Neural crest cell (in vitro differentiated cells): ENCODE data around the gene ZNF438. TPM values are rescaled to one million over a fixed set of nuclear protein-coding genes. Genes with fewer than 3 reads are reported as not detected.

Experiments used
- DNase-seq: peaks from one replicate; pipeline ENCODE4 v3.0.0; 2021; ENCODE audit warnings: low read depth, mixed read lengths, low spot score
- H3K27ac Mint-ChIP-seq: one replicate; pipeline ENCODE4 v1.8.0; 2021; ENCODE audit warnings: mild to moderate bottlenecking, mixed read lengths; ENCODE audit not compliant: unreplicated experiment
- H3K27me3 Mint-ChIP-seq: 2 replicates; pipeline ENCODE4 v1.8.0; 2021; ENCODE audit warnings: low read depth, mild to moderate bottlenecking, mixed read lengths
- H3K36me3 Mint-ChIP-seq: 2 replicates; pipeline ENCODE4 v1.8.0; 2021; ENCODE audit warnings: low read depth, mild to moderate bottlenecking, mixed read lengths
- H3K4me1 Mint-ChIP-seq: 2 replicates; pipeline ENCODE4 v1.8.0; 2021; ENCODE audit warnings: mixed read lengths
- H3K4me3 Mint-ChIP-seq: one replicate; pipeline ENCODE4 v1.8.0; 2021; ENCODE audit warnings: mild to moderate bottlenecking, mixed read lengths
- H3K9me3 Mint-ChIP-seq: 2 replicates; pipeline ENCODE4 v1.8.0; 2021; ENCODE audit warnings: mixed read lengths
- CTCF ChIP-seq: fragments of 200-600 bp; sonication (generic); conservative IDR thresholded peaks from 2 replicates; pipeline ENCODE4 v1.5.0; 2021; ENCODE audit warnings: antibody characterized with exemption, mild to moderate bottlenecking
- total RNA-seq: library from RNA; stranded (reverse); gene quantifications from 2 replicates; pipeline ENCODE4 v1.2.1, GENCODE V29; 2021

The ZNF438 gene
- total RNA-seq, 1 donor from 2014 or later, result 3.5 TPM

DNA sequence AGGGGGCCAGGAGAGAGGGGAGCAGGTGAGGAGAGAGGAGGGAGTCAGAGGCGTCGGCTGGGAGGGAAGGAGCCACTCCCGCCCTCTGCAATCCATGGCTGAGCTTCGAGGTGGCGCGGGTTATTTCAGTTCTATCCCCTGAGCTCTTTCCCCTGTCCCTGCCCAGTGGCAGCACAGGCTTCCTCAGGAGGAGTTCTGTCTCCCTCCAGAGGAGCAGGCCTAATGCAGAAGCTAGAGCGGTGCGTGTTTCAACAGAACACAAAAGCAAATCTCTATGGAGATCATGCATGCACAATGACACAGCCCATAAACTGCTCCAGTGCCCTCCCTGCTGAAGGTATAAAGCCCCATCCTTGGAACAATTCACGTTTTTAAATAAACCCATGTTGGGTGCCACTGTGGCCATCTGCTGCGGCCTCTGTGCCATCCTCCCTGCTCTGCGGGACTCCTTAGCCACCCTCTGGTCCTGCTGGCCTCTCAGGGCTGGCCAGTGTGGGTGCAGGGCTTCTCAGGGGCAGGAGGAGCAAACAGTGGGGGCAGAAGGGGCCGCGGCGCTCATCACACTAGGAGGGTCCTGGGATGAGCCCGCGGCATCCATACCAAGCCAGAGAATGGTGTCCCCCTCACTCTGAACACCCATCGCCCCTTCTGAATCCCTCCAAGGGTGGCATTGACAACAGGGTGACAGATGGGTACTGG lies 209.5 kb downstream of the ZNF438 start:
- Mint-ChIP-seq H3K27me3 (no peaks in the 10 kb centered on the region), H3K36me3 (no peaks in the 10 kb centered on the region), H3K4me1 (no peaks in the 10 kb centered on the region), H3K9me3 (no peaks in the 10 kb centered on the region), H3K27ac (peak overlapping the region; percentile 27), H3K4me3 (no peak overlapping the region)
- no peak for TF ChIP-seq CTCF
- DNase-seq, result no peak

- Mint-ChIP-seq H3K27ac (no peak overlapping the region), H3K4me1 (no peaks in the 10 kb centered on the region), H3K36me3 (no peaks in the 10 kb centered on the region), H3K27me3 (no peaks in the 10 kb centered on the region), H3K9me3 (no peaks in the 10 kb centered on the region), H3K4me3 (no peak overlapping the region)
- DNase-seq, result no peak
- TF ChIP-seq CTCF, result no peak
Measured at GRCh38 chr10:30821261-30821993, 210.2 kb downstream of the ZNF438 start.

DNA sequence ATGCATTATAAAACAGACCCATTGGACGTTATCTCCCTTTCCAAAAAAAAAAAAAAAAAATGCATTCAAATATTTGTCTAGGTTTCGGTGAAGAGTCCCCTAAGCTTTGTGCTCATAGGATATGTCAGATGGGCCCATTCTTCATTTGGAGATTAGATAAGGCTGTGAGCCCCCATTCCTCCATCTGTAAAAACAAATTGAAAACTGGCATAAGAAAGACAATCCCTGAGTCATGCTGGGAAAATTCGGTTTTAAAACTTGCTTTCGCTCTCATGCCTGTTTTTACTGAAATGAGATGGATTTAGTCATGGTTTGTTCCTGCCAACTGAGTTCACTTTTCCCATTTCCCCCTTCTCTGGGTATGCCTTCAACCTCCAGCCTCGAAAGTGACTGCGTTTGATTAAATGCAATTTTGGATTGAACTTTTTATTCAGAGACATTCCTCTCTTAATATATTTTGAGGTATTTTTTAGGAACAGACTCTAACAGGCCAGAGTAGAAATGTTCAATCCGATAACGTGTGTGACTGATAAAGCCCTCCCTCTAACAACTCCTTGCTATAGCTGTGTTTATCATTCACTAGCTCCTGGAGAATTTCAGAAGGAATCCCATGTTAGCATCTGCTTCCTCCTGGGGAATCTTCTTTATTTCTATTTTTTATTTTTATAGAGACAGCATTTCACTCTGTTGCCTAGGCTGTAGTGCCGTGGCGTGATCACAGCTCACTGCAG lies 211.2 kb downstream of the ZNF438 start:
- Mint-ChIP-seq H3K4me3 (no peak overlapping the region), H3K9me3 (no peaks in the 10 kb centered on the region), H3K27ac (no peak overlapping the region), H3K4me1 (no peaks in the 10 kb centered on the region), H3K27me3 (no peaks in the 10 kb centered on the region), H3K36me3 (no peaks in the 10 kb centered on the region)
- no peak for DNase-seq
- no peak for TF ChIP-seq CTCF

- Mint-ChIP-seq H3K4me3 (no peak overlapping the region), H3K27ac (no peak overlapping the region), H3K4me1 (no peaks in the 10 kb centered on the region), H3K27me3 (no peaks in the 10 kb centered on the region), H3K9me3 (no peaks in the 10 kb centered on the region), H3K36me3 (no peaks in the 10 kb centered on the region)
- DNase-seq, result no peak
- no peak for TF ChIP-seq CTCF
Measured at GRCh38 chr10:30819341-30820181, 212.1 kb downstream of the ZNF438 start.

GRCh38 chr10:30818854-30819253 lies 212.8 kb downstream of the ZNF438 start:
- H3K27me3 Mint-ChIP-seq, result no peaks in the 10 kb centered on the region
- DNase-seq, result no peak
- peaks cover 4% of the 10 kb centered on the region for H3K4me1 Mint-ChIP-seq

More at GRCh38 chr10:30818854-30819253, 212.8 kb downstream of the ZNF438 start:
- no peaks in the 10 kb centered on the region for H3K36me3 Mint-ChIP-seq
- no peaks in the 10 kb centered on the region for H3K9me3 Mint-ChIP-seq
- no peak overlapping the region for H3K27ac Mint-ChIP-seq
- no peak overlapping the region for H3K4me3 Mint-ChIP-seq
- no peak for TF ChIP-seq CTCF
